ENCODE data around the gene ITPRID1. TPM values are rescaled to one million over a fixed set of nuclear protein-coding genes. Genes with fewer than 3 reads are reported as not detected.
A peak's percentile ranks its signal among the peaks of the same experiment; 100 is the strongest.

Gene ITPRID1
- total RNA-seq, 1 donor from 2014 or later, result not detected

GRCh38 chr7:31647511-31647910 lies 133.6 kb downstream of the ITPRID1 start:
- H3K27me3 Mint-ChIP-seq (ENCODE audit: low read depth), result peaks cover 2% of the 10 kb centered on the region
- no peak for TF ChIP-seq CTCF (conservative IDR thresholded peaks at IDR 0.05)
- no peak overlapping the region for H3K4me3 Mint-ChIP-seq
- no peak overlapping the region for H3K27ac Mint-ChIP-seq (ENCODE audit: unreplicated experiment)
- H3K4me1 Mint-ChIP-seq, result peaks cover 21% of the 10 kb centered on the region
- DNase-seq (ENCODE audit: low read depth, low spot score), result no peak
- H3K9me3 Mint-ChIP-seq, result peaks cover 1% of the 10 kb centered on the region
- H3K36me3 Mint-ChIP-seq (ENCODE audit: low read depth), result no peaks in the 10 kb centered on the region

- H3K27ac Mint-ChIP-seq (ENCODE audit: unreplicated experiment), result no peak overlapping the region
- no peak for DNase-seq (ENCODE audit: low read depth, low spot score)
- no peaks in the 10 kb centered on the region for H3K27me3 Mint-ChIP-seq (ENCODE audit: low read depth)
These were observed 134.4 kb downstream of the ITPRID1 start for GRCh38 chr7:31648288-31648687.

GRCh38 chr7:31648880-31649279 lies 135.0 kb downstream of the ITPRID1 start:
- no peaks in the 10 kb centered on the region for H3K27me3 Mint-ChIP-seq (ENCODE audit: low read depth)
- H3K4me3 Mint-ChIP-seq, result no peak overlapping the region
- no peak overlapping the region for H3K27ac Mint-ChIP-seq (ENCODE audit: unreplicated experiment)
- no peak for DNase-seq (ENCODE audit: low read depth, low spot score)
- H3K36me3 Mint-ChIP-seq (ENCODE audit: low read depth), result no peaks in the 10 kb centered on the region
- H3K4me1 Mint-ChIP-seq, result peaks cover 21% of the 10 kb centered on the region
- H3K9me3 Mint-ChIP-seq, result no peaks in the 10 kb centered on the region
- TF ChIP-seq CTCF (conservative IDR thresholded peaks at IDR 0.05), result no peak

More at GRCh38 chr7:31648288-31648687, 134.4 kb downstream of the ITPRID1 start:
- Mint-ChIP-seq H3K36me3 (ENCODE audit: low read depth) (no peaks in the 10 kb centered on the region), H3K4me3 (no peak overlapping the region), H3K4me1 (peaks cover 21% of the 10 kb centered on the region), H3K9me3 (no peaks in the 10 kb centered on the region)
- peak; percentile 56 for TF ChIP-seq CTCF (conservative IDR thresholded peaks at IDR 0.05)

- DNase-seq (ENCODE audit: low read depth, low spot score), result no peak
- Mint-ChIP-seq H3K4me1 (peaks cover 7% of the 10 kb centered on the region), H3K27ac (ENCODE audit: unreplicated experiment) (no peak overlapping the region), H3K36me3 (ENCODE audit: low read depth) (no peaks in the 10 kb centered on the region), H3K9me3 (no peaks in the 10 kb centered on the region), H3K27me3 (ENCODE audit: low read depth) (peaks cover 4% of the 10 kb centered on the region), H3K4me3 (no peak overlapping the region)
- no peak for TF ChIP-seq CTCF (conservative IDR thresholded peaks at IDR 0.05)
These were observed 137.6 kb downstream of the ITPRID1 start for GRCh38 chr7:31651234-31652062.

- no peak overlapping the region for H3K4me3 Mint-ChIP-seq
- no peak for TF ChIP-seq CTCF (conservative IDR thresholded peaks at IDR 0.05)
- H3K27me3 Mint-ChIP-seq (ENCODE audit: low read depth), result peaks cover 4% of the 10 kb centered on the region
- no peaks in the 10 kb centered on the region for H3K36me3 Mint-ChIP-seq (ENCODE audit: low read depth)
- DNase-seq (ENCODE audit: low read depth, low spot score), result no peak
- no peak overlapping the region for H3K27ac Mint-ChIP-seq (ENCODE audit: unreplicated experiment)
- no peaks in the 10 kb centered on the region for H3K9me3 Mint-ChIP-seq
- peaks cover 7% of the 10 kb centered on the region for H3K4me1 Mint-ChIP-seq
These were observed 138.1 kb downstream of the ITPRID1 start for GRCh38 chr7:31652063-31652326.

Measured in neural crest cell (in vitro differentiated cells).